ENCODE data around the gene IL2RG. TPM values are rescaled to one million over a fixed set of nuclear protein-coding genes. Genes with fewer than 3 reads are reported as not detected.

The IL2RG gene
- total RNA-seq, 1 donor from 2014 or later = 2.4 TPM

DNA sequence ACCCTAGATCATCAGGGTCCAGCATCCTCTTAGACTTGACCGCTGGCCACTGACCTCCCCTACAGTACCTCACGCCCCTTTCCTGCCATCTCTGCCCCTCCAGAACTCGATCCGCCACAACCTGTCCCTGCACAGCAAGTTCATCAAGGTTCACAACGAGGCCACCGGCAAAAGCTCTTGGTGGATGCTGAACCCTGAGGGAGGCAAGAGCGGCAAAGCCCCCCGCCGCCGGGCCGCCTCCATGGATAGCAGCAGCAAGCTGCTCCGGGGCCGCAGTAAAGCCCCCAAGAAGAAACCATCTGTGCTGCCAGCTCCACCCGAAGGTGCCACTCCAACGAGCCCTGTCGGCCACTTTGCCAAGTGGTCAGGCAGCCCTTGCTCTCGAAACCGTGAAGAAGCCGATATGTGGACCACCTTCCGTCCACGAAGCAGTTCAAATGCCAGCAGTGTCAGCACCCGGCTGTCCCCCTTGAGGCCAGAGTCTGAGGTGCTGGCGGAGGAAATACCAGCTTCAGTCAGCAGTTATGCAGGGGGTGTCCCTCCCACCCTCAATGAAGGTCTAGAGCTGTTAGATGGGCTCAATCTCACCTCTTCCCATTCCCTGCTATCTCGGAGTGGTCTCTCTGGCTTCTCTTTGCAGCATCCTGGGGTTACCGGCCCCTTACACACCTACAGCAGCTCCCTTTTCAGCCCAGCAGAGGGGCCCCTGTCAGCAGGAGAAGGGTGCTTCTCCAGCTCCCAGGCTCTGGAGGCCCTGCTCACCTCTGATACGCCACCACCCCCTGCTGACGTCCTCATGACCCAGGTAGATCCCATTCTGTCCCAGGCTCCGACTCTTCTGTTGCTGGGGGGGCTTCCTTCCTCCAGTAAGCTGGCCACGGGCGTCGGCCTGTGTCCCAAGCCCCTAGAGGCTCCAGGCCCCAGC, 10.5 kb downstream of the IL2RG start:
- Histone ChIP-seq H3K9me3 (no peaks in the 10 kb centered on the region), H3K27ac (no peak overlapping the region), H3K4me1 (no peaks in the 10 kb centered on the region), H3K36me3 (no peaks in the 10 kb centered on the region), H3K27me3 (no peaks in the 10 kb centered on the region), H3K4me3 (no peak overlapping the region)
- no peak for DNase-seq (ENCODE audit: low spot score in 2 of 2)
- TF ChIP-seq, protein P1, sequence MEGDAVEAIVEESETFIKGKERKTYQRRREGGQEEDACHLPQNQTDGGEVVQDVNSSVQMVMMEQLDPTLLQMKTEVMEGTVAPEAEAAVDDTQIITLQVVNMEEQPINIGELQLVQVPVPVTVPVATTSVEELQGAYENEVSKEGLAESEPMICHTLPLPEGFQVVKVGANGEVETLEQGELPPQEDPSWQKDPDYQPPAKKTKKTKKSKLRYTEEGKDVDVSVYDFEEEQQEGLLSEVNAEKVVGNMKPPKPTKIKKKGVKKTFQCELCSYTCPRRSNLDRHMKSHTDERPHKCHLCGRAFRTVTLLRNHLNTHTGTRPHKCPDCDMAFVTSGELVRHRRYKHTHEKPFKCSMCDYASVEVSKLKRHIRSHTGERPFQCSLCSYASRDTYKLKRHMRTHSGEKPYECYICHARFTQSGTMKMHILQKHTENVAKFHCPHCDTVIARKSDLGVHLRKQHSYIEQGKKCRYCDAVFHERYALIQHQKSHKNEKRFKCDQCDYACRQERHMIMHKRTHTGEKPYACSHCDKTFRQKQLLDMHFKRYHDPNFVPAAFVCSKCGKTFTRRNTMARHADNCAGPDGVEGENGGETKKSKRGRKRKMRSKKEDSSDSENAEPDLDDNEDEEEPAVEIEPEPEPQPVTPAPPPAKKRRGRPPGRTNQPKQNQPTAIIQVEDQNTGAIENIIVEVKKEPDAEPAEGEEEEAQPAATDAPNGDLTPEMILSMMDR (IDR thresholded peaks at IDR 0.05) = no peak
- intact Hi-C loops (cut with DNase I) = no loop called here

DNA sequence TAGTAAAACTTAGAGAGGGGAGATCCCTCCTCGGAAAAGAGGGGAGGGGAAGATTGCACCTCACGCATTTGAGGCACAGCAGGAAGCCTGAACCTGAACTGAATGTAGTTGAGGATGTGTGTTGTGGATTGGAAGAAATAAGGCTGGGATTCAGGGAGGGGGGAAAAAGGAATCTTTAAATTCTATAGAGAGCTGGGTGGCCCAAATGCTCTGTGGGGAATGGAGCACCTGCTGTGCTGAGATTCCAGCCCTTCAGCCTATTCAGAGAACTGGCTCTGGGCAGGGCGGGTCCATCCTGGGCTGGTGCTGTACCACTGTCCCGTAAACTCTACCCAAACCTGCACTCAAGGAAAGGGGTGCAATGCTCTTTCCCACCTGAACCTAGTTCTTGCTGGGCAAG, 11.6 kb downstream of the IL2RG start:
- H3K36me3 ChIP-seq = no peaks in the 10 kb centered on the region
- no peak overlapping the region for H3K27ac ChIP-seq
- no peaks in the 10 kb centered on the region for H3K27me3 ChIP-seq
- DNase-seq (ENCODE audit: low spot score in 2 of 2) = no peak
- TF ChIP-seq, protein P1 (IDR thresholded peaks at IDR 0.05) = no peak
- no peaks in the 10 kb centered on the region for H3K9me3 ChIP-seq
- intact Hi-C loops (cut with DNase I) = no loop called here
- peaks cover 0 to 4% of the 10 kb centered on the region in 2 donors for H3K4me1 ChIP-seq
- no peak overlapping the region for H3K4me3 ChIP-seq

DNA sequence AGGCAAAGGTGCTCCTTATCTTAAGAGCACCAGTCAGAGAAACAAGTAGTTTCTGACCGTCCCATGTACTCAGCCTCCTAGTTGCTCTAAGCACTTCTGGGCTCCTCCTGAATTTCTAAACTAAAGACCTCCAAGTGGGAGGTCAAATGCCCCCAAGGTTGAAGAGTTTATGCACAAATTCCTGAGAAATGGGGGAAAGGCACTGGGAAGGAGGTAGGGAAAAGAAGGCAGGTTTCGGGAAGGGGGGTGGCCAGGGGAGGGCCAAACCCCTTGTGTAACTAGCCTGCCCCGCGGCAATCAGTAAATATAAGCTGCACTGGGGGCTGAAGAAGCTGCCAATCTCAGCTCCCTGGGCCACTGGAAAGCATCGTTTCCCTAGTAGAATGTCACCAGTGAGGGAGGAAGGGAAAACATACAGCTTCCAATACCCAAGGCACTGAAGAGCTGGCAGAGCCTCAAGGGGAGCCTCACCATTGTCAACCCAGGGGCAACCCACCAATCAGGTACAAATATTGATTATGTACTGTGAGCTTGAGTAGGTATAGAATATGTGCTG, 12.3 kb downstream of the IL2RG start:
- TF ChIP-seq, protein P1 (IDR thresholded peaks at IDR 0.05) = no peak
- Histone ChIP-seq H3K4me3 (no peak overlapping the region), H3K4me1 (peaks cover 0 to 4% of the 10 kb centered on the region in 2 donors), H3K27me3 (no peaks in the 10 kb centered on the region), H3K36me3 (no peaks in the 10 kb centered on the region), H3K27ac (no peak overlapping the region), H3K9me3 (no peaks in the 10 kb centered on the region)
- DNase-seq (ENCODE audit: low spot score in 2 of 2) = no peak
- intact Hi-C loops (cut with DNase I) = no loop called here

DNA sequence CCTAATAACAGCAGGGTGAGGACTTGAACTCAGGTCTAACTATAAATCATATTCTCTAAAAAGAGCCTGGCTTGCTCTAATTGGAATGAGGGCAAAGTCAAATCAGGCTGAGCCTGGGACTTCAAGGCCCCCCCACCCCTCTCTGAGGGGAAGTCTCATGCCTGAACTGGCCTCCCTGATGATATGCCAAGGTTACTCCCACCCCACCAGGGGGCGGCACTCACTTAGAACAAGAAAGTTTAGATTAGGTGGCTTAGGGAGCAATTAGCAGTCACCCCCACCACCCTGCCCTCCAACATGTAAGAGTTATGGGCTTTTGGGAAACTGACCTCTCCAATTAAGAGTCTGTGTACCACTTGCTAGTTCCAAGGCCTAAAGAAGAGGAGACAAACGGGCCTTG, 13.1 kb downstream of the IL2RG start:
- H3K9me3 ChIP-seq = no peaks in the 10 kb centered on the region
- H3K27me3 ChIP-seq = no peaks in the 10 kb centered on the region
- no peak overlapping the region for H3K4me3 ChIP-seq
- intact Hi-C loops (cut with DNase I) = no loop called here
- TF ChIP-seq, protein P1 (IDR thresholded peaks at IDR 0.05) = peak; percentile 9 to 47 (median 34)
- no peak overlapping the region for H3K27ac ChIP-seq
- DNase-seq (ENCODE audit: low spot score in 2 of 2) = peak; percentile 37 to 78
- H3K36me3 ChIP-seq = no peaks in the 10 kb centered on the region
- peaks cover 0 to 4% of the 10 kb centered on the region in 2 donors for H3K4me1 ChIP-seq

DNA sequence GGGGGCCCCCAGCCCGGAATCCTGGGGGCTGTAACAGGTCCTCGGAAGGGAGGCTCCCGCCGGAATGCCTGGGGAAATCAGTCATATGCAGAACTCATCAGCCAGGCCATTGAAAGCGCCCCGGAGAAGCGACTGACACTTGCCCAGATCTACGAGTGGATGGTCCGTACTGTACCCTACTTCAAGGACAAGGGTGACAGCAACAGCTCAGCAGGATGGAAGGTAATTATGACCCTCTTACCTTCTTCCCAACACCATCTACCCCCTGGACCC, 14.7 kb downstream of the IL2RG start:
- Histone ChIP-seq H3K27me3 (no peaks in the 10 kb centered on the region), H3K4me1 (peaks cover 0 to 4% of the 10 kb centered on the region in 2 donors), H3K9me3 (no peaks in the 10 kb centered on the region), H3K27ac (no peak overlapping the region), H3K36me3 (no peaks in the 10 kb centered on the region), H3K4me3 (peak overlapping the region; percentile 55 to 64)
- no peak for DNase-seq (ENCODE audit: low spot score in 2 of 2)
- intact Hi-C loops (cut with DNase I) = loop anchor here (1.0 kb wide), 2 partner anchors 22 to 86 kb away; partner anchors contain the start of gene MED12
- TF ChIP-seq, protein P1 (IDR thresholded peaks at IDR 0.05) = no peak
